Measurements from ENCODE around the gene FOXJ2.
"Not testable (repeated sequence)": the region's sequence is repeated elsewhere in the genome, so short reads cannot be mapped to it uniquely, and the experiment has no call there.

The FOXJ2 gene

GRCh38 chr12:8081251-8081920, 48.9 kb downstream of the FOXJ2 start:
- Histone ChIP-seq H3K4me2 (peak overlapping the region; percentile 84 to 97 (median 92)), H3K27ac (peak overlapping the region; percentile 77 to 90 (median 84)), H3K4me3 (peak overlapping the region; percentile 78 to 98 (median 88)), H3K4me1 (peaks cover 37 to 84% (median 54%) of the 10 kb centered on the region in 10 experiments), H3K36me3 (peaks cover 3 to 22% (median 9%) of the 10 kb centered on the region in 11 experiments; a peak in 14 of 22 replicates), H4K20me1 (peaks cover 1 to 31% (median 18%) of the 10 kb centered on the region in 11 experiments; a peak in 12 of 22 replicates), H3K9me3 (replicated peaks in 1 of 11) (no peaks in the 10 kb centered on the region), H3K27me3 (no peaks in the 10 kb centered on the region), H3K9ac (peak overlapping the region; percentile 76 to 91 (median 86))
- no peak for TF ChIP-seq Cebpa-rat (IDR thresholded peaks at IDR 0.05)

GRCh38 chr12:8082808-8083100, 50.2 kb downstream of the FOXJ2 start:
- Histone ChIP-seq H3K36me3 (peaks cover 5 to 26% (median 11%) of the 10 kb centered on the region in 11 experiments; a peak in 14 of 22 replicates), H3K9ac (peak overlapping the region; percentile 76 to 91 (median 86)), H3K27ac (peak overlapping the region; percentile 77 to 90 (median 84); a peak in 21 of 22 replicates), H3K27me3 (no peaks in the 10 kb centered on the region), H3K4me1 (peaks cover 39 to 84% (median 57%) of the 10 kb centered on the region in 10 experiments), H4K20me1 (peaks cover 7 to 45% (median 26%) of the 10 kb centered on the region in 11 experiments; a peak in 15 of 22 replicates), H3K4me3 (peak overlapping the region; percentile 78 to 98 (median 88)), H3K9me3 (replicated peaks in 1 of 11) (no peaks in the 10 kb centered on the region), H3K4me2 (peak overlapping the region; percentile 84 to 96 (median 88))
- TF ChIP-seq Cebpa-rat (IDR thresholded peaks at IDR 0.05): no peak

- peaks cover 53 to 84% (median 63%) of the 10 kb centered on the region in 10 experiments for H3K4me1 ChIP-seq
- H3K4me3 ChIP-seq; H3K9me3 ChIP-seq (replicated peaks in 1 of 11); H3K27me3 ChIP-seq; H3K27ac ChIP-seq: not testable (repeated sequence)
- H3K36me3 ChIP-seq: peaks cover 5 to 30% (median 14%) of the 10 kb centered on the region in 11 experiments; a peak in 16 of 22 replicates
- H3K9ac ChIP-seq: 0 out of 22 replicates have a peak overlapping the region, but pooled peaks of 1 of the 11 experiments have one; percentile 89
- H3K4me2 ChIP-seq: peak overlapping the region in 9 of 11 experiments; percentile 85 to 96 (median 88); a peak in 18 of 22 replicates
- peaks cover 7 to 61% (median 36%) of the 10 kb centered on the region in 11 experiments; a peak in 17 of 22 replicates for H4K20me1 ChIP-seq
Measured at GRCh38 chr12:8084351-8084750, 51.8 kb downstream of the FOXJ2 start.

GRCh38 chr12:8087666-8088065, 55.1 kb downstream of the FOXJ2 start:
- peaks cover 7 to 86% (median 51%) of the 10 kb centered on the region in 11 experiments; a peak in 18 of 22 replicates for H4K20me1 ChIP-seq
- H3K27ac ChIP-seq: 0 out of 22 replicates have a peak overlapping the region, but pooled peaks of 1 of the 11 experiments have one; percentile 8
- no peaks in the 10 kb centered on the region for H3K9me3 ChIP-seq (replicated peaks in 1 of 11)
- H3K27me3 ChIP-seq: no peaks in the 10 kb centered on the region
- peak overlapping the region; percentile 26 to 71 (median 58); a peak in 21 of 22 replicates for H3K4me2 ChIP-seq
- no peak for TF ChIP-seq Cebpa-rat (IDR thresholded peaks at IDR 0.05)
- H3K4me3 ChIP-seq: no peak overlapping the region
- H3K36me3 ChIP-seq: peaks cover 34 to 64% (median 47%) of the 10 kb centered on the region in 11 experiments
- H3K4me1 ChIP-seq: peaks cover 41 to 78% (median 50%) of the 10 kb centered on the region in 10 experiments
- H3K9ac ChIP-seq: no peak overlapping the region

DNA sequence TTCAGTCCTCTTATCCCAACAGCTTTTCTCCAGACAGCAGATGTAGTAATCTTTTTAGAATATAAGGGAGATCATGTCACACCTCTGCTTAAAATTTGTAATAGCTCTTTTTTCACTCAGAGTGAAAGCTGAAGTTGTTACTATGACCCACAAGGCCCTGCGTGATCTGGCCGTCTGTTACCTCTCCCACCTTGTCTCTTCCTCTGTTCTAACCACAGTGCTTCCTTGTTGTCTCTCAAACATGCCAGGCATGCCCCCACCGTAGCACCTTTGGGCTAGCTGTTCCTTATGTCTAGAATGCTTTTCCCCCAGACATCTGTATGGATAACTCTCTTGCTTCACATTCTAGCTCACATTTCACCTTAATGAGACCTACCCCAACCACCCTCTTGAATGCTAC, 56.1 kb downstream of the FOXJ2 start:
- Histone ChIP-seq H4K20me1 (peaks cover 7 to 82% (median 51%) of the 10 kb centered on the region in 11 experiments; a peak in 18 of 22 replicates), H3K4me1 (peaks cover 31 to 69% (median 41%) of the 10 kb centered on the region in 10 experiments), H3K36me3 (peaks cover 43 to 71% (median 56%) of the 10 kb centered on the region in 11 experiments), H3K4me2 (peak overlapping the region; percentile 40 to 71 (median 60); a peak in 21 of 22 replicates), H3K27ac (no peak overlapping the region), H3K9ac (peak overlapping the region in 1 of 11 experiments; percentile 19; a peak in 3 of 22 replicates), H3K27me3 (no peaks in the 10 kb centered on the region), H3K4me3 (no peak overlapping the region), H3K9me3 (replicated peaks in 1 of 11) (no peaks in the 10 kb centered on the region)
- no peak for TF ChIP-seq Cebpa-rat (IDR thresholded peaks at IDR 0.05)

DNA sequence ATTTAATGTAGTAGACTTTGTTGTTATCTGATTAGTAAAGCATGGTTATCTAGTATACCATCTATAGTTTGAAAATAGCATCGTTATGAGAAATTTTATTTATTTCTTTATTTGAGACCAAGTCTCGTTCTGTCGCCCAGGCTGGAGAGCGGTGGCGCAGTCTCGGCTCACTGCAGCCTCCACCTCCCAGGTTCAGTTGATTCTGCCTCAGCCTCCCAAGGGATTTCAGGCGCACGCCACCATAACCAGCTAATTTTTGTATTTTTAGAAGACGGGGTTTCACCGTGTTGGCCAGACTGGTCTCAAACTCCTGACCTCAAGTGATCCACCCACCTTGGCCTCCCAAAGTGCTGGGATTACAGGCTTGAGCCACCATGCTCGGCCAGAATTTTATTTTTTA, 56.8 kb downstream of the FOXJ2 start:
- Histone ChIP-seq H3K4me2 (peak overlapping the region; percentile 40 to 71 (median 60)), H4K20me1 (peaks cover 7 to 75% (median 48%) of the 10 kb centered on the region in 11 experiments; a peak in 18 of 22 replicates), H3K27ac (peak overlapping the region in 2 of 11 experiments; percentile 6 to 19; a peak in 1 of 22 replicates), H3K4me1 (peaks cover 24 to 62% (median 34%) of the 10 kb centered on the region in 10 experiments), H3K36me3 (peaks cover 50 to 71% (median 59%) of the 10 kb centered on the region in 11 experiments)
- H3K9me3 ChIP-seq (replicated peaks in 1 of 11); H3K4me3 ChIP-seq; H3K9ac ChIP-seq; H3K27me3 ChIP-seq: not testable (repeated sequence)

- peaks cover 22 to 58% (median 31%) of the 10 kb centered on the region in 10 experiments for H3K4me1 ChIP-seq
- TF ChIP-seq Cebpa-rat (IDR thresholded peaks at IDR 0.05): no peak
- H3K4me3 ChIP-seq: no peak overlapping the region
- no peaks in the 10 kb centered on the region for H3K27me3 ChIP-seq
- peak overlapping the region; percentile 40 to 71 (median 60); a peak in 21 of 22 replicates for H3K4me2 ChIP-seq
- peaks cover 55 to 76% (median 64%) of the 10 kb centered on the region in 11 experiments for H3K36me3 ChIP-seq
- H3K9me3 ChIP-seq (replicated peaks in 1 of 11): no peaks in the 10 kb centered on the region
- H3K9ac ChIP-seq: no peak overlapping the region
- H3K27ac ChIP-seq: peak overlapping the region in 1 of 11 experiments; percentile 6; a peak in 1 of 22 replicates
- H4K20me1 ChIP-seq: peaks cover 7 to 71% (median 43%) of the 10 kb centered on the region in 11 experiments; a peak in 18 of 22 replicates
Measured at GRCh38 chr12:8089716-8090115, 57.2 kb downstream of the FOXJ2 start.

DNA sequence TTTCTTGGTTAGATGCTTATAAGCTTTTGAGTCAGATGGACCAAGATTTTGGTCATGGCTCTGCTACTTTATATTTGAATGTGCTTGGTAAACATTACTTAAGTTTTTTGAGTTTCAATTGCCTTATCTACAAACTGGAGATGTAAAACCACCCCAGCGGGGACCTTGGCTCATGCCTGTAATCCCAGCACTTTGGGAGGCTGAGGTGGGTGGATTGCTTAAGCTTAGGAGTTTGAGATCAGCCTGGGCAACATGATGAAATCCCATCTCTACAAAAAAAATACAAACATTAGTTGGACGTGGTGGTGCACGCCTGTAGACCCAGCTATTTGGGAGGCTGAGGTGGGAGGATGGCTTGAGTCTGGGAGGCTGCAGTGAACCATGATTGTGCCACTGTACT, 60.8 kb downstream of the FOXJ2 start:
- no peak overlapping the region for H3K27ac ChIP-seq
- peaks cover 18 to 38% (median 22%) of the 10 kb centered on the region in 10 experiments for H3K4me1 ChIP-seq
- no peak for TF ChIP-seq Cebpa-rat (IDR thresholded peaks at IDR 0.05)
- H3K36me3 ChIP-seq: peaks cover 81 to 97% (median 88%) of the 10 kb centered on the region in 11 experiments
- H3K4me2 ChIP-seq: no peak overlapping the region
- H3K27me3 ChIP-seq: no peaks in the 10 kb centered on the region
- peaks cover 0 to 35% (median 20%) of the 10 kb centered on the region in 11 experiments; a peak in 16 of 22 replicates for H4K20me1 ChIP-seq
- no peaks in the 10 kb centered on the region for H3K9me3 ChIP-seq (replicated peaks in 1 of 11)
- H3K9ac ChIP-seq: no peak overlapping the region
- H3K4me3 ChIP-seq: no peak overlapping the region

GRCh38 chr12:8096281-8096915, 63.9 kb downstream of the FOXJ2 start:
- Histone ChIP-seq H3K9ac (no peak overlapping the region; a peak in 1 of 22 replicates), H3K27ac (no peak overlapping the region), H3K4me1 (peaks cover 0 to 14% (median 3%) of the 10 kb centered on the region in 10 experiments; a peak in 6 of 20 replicates), H3K4me3 (no peak overlapping the region), H3K9me3 (replicated peaks in 1 of 11) (no peaks in the 10 kb centered on the region), H4K20me1 (peaks cover 0 to 19% (median 0%) of the 10 kb centered on the region in 11 experiments; a peak in 8 of 22 replicates), H3K27me3 (no peaks in the 10 kb centered on the region), H3K4me2 (peak overlapping the region in 3 of 11 experiments; percentile 0 to 35 (median 3); a peak in 1 of 22 replicates), H3K36me3 (peaks cover 70 to 99% (median 82%) of the 10 kb centered on the region in 11 experiments)
- TF ChIP-seq Cebpa-rat (IDR thresholded peaks at IDR 0.05): no peak
